ENCODE measurements around the gene APH1B.

DNA sequence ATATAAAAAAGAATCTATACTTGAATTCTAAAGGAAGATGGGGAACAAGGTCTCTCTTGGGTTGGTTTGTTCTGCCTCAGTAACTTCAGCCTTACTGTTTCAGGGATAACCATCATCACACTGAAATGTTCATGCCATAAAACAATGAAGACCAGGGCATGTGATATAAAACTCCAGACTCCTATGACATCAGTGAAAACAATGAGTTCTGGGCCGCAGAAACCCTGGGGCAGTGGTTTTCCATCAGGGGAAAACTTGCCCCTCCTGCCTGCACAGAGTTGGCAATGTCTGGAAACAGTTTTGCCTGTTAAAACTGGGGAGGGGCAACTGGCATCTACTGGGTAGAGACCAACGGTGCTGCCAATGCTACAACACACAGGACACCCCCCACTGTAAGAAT lies 57.4 kb downstream of the APH1B start:
- TF ChIP-seq POLR2A (IDR thresholded peaks at IDR 0.05) (no peak), POLR2AphosphoS5 (IDR thresholded peaks at IDR 0.05) (no peak)
- TF ChIP-seq, protein P1, sequence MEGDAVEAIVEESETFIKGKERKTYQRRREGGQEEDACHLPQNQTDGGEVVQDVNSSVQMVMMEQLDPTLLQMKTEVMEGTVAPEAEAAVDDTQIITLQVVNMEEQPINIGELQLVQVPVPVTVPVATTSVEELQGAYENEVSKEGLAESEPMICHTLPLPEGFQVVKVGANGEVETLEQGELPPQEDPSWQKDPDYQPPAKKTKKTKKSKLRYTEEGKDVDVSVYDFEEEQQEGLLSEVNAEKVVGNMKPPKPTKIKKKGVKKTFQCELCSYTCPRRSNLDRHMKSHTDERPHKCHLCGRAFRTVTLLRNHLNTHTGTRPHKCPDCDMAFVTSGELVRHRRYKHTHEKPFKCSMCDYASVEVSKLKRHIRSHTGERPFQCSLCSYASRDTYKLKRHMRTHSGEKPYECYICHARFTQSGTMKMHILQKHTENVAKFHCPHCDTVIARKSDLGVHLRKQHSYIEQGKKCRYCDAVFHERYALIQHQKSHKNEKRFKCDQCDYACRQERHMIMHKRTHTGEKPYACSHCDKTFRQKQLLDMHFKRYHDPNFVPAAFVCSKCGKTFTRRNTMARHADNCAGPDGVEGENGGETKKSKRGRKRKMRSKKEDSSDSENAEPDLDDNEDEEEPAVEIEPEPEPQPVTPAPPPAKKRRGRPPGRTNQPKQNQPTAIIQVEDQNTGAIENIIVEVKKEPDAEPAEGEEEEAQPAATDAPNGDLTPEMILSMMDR (IDR thresholded peaks at IDR 0.05) = no peak

Data from prostate gland (tissue), 2 donors.